ENCODE measurements around the gene P2RX3.

DNA sequence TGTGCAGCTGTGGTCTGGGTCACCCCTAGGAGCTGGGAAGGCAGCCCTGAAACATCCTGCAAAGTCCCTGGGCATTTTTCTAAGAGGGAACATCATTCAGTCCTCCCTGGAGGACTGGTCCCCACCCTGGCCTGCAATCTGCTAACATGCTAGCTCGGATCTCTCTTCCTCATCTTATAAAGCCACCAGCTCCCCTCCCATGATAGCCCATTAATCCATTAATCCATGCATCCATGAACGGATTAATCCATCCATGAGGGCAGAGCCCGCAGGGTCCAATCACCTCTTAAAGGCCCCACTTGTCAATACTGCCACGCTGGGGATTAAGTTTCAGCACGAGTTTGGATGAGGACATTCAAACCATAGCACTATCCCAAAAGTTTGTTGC is 30.7 kb downstream of the P2RX3 start:
- TF ChIP-seq, protein P1, sequence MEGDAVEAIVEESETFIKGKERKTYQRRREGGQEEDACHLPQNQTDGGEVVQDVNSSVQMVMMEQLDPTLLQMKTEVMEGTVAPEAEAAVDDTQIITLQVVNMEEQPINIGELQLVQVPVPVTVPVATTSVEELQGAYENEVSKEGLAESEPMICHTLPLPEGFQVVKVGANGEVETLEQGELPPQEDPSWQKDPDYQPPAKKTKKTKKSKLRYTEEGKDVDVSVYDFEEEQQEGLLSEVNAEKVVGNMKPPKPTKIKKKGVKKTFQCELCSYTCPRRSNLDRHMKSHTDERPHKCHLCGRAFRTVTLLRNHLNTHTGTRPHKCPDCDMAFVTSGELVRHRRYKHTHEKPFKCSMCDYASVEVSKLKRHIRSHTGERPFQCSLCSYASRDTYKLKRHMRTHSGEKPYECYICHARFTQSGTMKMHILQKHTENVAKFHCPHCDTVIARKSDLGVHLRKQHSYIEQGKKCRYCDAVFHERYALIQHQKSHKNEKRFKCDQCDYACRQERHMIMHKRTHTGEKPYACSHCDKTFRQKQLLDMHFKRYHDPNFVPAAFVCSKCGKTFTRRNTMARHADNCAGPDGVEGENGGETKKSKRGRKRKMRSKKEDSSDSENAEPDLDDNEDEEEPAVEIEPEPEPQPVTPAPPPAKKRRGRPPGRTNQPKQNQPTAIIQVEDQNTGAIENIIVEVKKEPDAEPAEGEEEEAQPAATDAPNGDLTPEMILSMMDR (IDR thresholded peaks at IDR 0.05): no peak
- no peak for TF ChIP-seq POLR2AphosphoS5 (IDR thresholded peaks at IDR 0.05)
